GM18870 (cell line): ENCODE measurements around the gene MGLL.

ENCODE experiments used
- ATAC-seq: cut with Tn5 transposase; IDR thresholded peaks from one replicate; pipeline ENCODE4 v1.9.1; 2021; ENCODE audit warnings: moderate library complexity; ENCODE audit not compliant: unreplicated experiment

Gene MGLL

DNA sequence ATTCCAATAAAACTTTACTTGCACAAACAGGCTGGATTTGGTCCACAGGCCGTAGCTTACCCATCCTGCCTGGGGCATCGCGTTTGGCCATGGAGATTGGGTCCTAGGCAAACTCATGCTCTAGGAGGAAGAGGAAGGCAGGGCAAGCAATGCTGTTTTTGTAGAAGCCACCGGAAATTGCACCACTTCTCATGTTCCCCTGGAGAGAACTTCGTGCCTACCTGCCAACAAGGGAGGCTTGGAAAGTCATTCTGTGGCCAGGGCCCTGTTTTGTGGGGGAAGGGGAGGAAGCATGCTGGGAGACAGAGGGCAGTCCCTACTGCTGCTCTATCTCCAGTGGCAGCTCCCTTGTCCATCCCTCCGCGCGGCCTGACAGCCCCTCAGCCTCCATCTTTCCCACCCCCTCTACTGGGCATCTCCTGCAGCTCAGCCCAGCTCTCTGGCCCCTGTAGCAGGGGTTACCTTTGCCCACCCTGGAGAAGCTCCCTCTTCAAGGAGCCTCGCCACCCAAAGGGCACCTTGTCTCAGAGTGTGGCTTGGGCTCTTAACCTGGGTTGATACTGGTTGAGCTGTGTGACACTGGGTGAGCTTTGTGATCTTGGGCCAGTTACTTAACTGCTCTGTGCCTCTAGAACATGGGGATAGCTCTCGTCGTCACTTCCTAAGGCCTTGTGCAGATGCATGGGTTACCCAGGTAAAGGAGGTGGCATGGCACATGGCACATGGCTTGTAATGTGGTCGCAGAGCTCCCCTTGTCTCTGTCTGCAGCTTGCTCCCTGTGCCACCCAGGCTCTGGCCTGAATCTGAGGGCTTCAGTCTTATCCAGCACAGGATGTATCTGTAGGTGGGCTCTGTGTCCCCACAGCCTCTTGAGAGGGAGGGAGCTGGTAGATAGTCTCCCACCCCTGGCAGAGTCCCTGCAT lies 143.4 kb downstream of the MGLL start:
- no peak for ATAC-seq

DNA sequence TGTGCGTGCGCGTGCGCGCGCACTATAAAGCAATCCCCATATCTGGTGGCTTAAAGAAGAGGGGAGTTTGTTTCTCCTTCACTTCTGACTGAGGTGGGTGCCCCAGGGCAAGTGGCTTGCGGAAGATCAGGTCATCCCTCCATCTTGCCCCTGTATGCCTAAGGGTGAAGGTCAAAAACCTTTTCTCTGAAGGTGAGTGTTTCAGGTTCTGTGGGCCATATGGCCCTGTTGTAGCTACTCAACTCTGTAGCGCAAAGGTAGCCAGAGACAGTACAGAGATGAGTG lies 144.1 kb downstream of the MGLL start:
- no peak for ATAC-seq

DNA sequence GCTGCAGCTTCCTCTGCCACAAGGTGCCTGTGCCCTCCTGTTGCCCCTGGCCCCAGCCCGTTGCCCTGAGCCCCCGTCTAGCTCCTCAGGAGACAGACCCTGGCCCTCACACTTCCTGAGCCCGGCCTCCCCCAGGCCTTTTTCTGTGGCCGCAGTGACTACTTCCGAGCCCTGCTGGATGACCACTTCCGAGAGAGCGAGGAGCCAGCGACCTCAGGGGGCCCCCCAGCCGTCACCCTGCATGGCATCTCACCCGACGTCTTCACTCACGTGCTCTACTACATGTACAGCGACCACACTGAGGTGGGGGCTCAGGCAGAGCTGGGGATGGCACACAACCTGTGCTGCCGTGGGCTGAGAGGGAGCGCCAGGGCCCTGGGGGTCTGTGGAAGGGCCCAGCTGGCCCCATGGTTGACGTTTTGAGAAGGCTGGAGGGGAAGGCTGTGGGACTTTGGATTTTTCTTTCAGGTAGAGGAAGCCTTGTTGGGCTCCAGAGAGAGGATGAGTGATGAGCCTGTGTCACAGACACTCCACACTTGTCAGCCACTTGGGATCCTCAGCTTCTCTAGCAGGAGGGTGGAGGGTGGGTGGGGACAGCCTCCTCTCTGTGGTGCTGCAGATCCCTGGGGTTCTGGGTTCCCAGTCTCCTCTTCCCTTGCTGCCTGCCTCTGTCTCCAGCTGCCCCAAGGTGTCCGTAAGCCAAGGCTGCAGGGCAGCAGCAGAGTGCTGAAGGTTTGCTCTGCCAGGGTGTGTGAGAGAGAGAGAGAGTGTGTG lies 144.6 kb downstream of the MGLL start:
- no peak for ATAC-seq

DNA sequence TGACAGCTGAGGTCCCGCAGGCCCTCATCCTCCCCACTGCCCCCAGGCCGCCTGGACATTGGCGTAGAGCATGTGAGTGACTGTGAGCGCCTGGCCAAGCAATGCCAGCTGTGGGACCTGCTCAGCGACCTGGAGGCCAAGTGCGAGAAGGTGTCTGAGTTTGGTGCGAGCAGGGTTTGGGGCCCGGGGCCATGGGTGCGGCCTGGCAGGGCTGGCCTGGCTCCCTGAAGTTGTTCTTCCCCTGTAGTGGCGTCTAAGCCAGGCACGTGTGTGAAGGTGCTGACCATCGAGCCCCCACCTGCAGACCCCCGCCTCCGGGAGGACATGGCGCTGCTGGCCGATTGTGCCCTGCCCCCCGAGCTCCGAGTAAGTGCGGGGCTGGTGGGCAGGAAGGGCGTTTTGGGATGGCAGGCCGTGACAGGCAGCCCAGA lies 145.4 kb downstream of the MGLL start:
- ATAC-seq: no peak

DNA sequence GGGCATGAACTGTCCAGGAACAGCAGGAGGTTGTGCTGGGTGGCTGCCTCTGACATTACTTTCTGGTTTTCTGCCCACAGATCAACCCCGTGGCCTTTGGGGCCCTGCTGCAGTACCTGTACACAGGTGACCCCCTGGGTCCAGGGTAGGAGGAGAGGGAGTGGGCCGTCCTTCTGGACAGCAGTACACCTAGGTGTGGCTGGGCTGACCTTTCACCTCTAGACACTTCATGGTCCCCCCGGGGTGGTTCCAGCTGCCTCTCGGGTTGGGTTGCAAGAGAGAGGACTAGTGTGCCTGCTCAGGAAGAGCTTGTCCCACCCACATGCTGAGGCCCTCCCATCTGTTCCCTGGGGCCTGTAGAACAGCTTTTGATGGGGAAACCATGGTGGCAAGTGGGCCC lies 145.9 kb downstream of the MGLL start:
- ATAC-seq: no peak

DNA sequence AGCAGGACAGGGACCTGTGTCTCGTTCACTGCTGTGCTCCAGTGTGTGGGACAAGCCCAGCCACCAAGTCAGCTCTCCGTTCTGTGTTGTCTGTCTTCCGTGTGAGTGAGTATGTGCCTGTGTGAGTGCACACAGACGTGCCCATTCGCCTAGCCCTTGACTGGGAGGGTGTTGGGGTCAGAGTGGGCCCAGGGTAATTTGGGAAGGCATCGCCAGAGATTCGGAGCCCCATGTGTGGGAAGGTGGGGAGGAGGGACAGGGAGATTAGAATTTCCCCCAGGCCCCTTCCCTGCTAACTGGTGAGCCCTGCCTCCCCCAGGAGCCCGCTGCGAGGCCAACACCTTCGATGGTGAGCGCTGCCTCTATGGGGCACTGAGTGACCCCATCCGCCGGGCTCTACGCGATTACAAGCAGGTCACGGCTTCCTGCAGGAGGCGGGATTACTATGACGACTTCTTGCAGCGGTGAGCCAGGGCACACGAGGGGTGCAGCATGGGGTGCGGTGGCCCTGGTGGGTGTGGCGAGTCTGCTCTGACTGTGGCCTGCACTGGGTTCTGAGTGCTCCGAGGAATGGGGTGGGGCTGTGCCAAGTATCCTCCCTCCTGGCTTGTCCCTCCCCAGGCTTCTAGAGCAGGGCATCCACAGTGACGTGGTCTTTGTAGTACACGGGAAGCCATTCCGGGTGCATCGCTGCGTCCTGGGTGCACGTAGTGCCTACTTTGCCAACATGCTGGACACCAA lies 146.5 kb downstream of the MGLL start:
- no peak for ATAC-seq

DNA sequence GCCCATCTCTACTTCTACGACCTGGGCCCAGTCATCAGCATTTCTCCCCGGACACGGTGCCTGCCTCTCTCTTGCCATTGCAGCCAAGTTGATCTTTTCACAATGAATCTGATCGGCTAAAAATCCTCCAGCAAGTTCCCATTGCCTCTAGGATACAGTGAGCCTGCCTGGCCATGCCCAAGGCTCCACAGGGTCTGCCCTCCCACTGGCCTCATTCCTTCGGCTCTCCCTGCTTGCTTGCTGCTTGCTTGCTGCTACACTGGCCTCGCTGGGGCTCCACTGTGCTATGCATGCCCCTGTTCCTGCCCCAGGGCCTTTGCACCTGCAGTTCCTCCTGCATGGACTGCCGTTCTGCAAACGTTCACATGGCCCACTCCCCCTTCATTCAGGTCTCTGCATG lies 147.5 kb downstream of the MGLL start:
- ATAC-seq: no peak

DNA sequence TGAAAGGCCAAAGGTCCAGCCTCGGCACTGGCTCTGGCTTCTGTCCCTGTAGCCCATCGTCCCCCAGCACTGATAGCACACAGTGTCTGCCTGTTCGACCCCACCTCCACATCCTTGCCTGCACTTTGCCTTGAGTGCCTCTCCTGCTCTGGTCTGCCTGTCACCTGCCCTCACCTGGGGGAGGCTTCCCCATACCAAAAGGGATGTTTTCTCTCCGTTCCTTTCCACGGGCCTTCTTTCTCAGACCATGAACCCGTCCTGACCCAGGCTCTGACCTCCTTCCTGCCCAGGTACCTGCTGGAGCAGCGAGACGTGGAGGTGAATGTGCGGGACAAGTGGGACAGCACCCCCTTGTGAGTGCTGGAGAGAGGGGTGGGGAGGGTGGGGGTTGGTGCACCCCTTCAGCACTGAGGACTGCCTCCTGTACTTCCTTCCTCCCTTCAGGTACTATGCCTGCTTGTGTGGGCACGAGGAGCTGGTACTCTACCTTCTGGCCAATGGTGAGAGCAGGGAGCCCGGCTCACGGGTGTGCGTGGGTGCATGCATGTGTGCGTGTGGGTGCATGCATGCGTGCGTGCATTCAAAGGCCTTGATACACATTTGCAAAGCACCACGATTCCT lies 148.1 kb downstream of the MGLL start:
- ATAC-seq: no peak

DNA sequence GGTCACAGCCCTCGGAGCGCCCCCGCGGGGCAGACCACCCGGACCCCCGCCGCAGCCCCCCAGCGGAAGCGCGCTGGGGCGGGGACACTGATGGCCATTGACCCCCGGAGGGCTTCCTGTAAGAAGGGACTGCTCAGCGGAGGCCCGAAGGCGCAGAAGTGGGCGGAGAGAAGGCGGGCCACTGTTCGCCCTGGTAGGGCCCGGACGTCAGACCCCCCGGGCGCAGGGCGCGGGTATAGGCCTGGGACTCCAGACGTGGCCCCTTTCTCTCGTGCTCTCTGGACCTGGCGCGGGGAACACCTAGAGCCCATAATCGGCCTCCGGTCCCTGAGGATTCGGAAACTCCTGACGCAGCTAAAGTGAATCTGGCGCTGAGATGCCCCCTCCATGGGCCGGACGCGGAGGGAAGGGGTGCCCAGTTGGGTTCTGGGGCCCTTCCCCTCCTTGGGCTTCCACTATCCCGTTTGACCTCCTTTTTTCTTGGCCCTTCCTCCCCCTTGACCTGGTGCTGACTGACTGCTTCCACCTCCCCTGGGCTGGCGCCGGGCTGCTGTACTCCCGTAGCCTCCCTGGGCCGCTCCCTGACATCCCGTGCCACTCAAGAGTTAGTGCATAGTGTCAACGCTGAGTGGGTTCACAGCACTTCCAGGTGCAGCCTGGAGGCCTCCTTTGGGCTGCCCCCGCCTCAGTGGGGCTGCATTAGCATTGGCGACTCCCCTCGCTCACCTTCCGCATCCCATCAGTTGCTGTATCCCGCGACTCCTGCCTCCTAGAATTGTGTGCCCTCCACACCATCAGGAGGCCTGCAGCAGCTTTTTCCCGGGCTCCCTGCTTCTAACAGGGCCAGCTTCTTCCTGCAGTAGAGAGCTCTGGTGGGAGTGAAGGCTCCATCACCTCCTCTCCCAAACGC lies 148.9 kb downstream of the MGLL start:
- no peak for ATAC-seq

DNA sequence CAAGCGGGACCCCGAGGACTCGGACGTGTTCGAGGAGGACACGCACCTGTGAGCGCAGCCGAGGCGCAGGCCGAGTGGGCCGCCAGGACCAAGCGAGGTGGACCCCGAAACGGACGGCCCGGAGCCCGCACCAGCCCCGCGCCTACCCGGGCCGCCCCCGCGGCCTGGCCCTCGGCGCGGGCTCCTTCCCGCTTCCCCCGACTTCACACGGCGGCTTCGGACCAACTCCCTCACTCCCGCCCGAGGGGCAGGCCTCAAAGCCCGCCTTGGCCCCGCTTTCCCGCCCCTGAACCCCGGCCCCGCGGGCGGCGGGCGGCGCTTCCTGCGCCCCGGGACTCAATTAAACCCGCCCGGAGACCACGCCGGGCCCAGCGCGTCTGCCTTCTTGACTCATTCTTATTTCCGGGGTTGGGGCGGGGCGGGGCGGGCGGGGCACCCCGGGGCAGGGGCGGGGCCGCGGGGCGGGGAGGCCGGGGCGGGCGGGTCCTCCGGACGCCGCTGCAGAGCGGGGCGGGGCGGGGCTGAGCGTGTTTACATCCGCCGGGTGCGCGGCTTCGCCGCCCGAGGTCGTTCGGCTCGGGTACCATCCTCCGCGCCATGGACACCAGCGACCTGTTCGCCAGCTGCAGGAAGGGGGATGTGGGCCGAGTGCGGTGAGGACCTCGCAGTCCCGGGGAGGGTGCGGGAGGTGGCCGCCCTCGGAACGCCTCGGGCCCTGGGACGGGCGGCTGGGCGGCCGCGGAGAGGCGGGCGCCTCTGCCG lies 149.7 kb downstream of the MGLL start, which contains the start of gene ABTB1:
TSS of gene ABTB1 (plus strand) at position 524 of the 762 bp plus-strand sequence. CDS start at position 598, 74 bp downstream.
- ATAC-seq: no peak

DNA sequence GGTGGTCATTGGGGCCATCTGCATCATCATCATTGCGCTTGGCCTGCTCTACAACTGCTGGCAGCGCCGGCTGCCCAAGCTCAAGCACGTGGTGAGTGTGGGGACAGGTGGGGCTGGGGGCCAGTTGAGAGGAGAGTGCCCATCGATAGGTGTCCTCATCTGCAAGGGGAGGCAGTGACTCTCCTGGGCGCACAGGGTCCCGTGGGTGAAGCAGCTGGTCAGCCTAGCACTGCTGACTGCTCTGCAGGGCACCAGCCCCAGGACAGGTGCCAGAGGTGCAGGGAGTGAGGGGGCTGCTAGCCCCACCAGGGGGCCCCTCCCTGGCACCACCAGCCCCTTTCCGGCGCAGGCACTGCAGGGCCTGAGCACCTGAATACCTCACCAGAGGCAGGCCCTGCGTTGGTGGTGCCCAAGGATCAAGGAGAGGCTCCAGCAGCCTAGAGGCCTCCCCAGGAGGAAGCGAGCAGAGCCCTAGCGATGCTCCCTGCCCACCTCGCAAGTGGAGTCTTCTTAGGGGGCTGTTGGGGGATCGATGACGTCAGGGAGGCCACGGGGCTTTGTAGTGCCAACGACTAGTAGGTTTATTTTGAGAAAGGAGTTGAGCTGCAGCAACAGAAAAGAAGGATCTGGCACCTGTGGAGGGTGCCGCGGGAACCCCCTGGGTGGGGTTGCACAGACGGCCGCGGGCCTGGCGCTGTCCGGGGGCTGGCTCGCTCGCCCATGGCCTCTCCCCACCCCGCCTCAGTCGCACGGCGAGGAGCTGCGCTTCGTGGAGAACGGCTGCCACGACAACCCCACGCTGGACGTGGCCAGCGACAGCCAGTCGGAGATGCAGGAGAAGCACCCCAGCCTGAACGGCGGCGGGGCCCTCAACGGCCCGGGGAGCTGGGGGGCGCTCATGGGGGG lies 150.5 kb downstream of the MGLL start:
- no peak for ATAC-seq

DNA sequence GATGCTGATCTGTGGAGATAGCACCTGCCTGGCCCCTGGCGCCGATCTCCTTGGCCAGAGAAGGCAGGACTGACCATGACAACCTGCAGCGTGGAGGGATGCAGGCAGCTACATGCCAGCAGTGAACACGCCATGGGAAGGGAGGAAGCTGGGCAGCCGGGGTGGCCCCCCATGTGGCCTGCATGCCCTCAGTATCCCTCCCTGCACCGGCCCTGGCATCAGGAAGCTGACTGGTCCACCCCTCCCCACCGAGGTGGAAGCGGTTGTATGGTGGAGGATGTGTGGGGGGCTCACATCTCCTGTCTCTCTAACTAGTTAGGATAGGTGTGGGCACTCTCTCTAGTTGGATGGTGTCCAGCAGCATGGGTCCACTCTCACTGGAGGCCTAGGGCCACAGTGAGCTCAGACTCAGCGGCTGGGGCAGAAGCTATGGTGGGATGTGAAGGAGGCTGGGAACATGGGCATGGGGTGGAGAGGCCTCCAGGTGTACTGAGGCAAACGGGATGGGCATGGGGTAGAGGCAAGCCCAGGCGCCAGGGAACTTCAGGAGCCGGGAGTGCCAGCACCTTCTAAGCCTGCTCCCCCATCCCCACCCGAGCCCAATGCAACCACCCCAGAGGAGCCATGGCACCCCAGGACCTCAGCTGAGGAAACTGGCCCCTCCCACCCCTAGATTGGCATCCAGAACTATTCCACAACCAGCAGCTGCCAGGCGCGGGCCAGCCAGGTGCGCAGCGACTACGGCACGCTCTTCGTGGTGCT lies 151.4 kb downstream of the MGLL start:
- ATAC-seq: no peak

DNA sequence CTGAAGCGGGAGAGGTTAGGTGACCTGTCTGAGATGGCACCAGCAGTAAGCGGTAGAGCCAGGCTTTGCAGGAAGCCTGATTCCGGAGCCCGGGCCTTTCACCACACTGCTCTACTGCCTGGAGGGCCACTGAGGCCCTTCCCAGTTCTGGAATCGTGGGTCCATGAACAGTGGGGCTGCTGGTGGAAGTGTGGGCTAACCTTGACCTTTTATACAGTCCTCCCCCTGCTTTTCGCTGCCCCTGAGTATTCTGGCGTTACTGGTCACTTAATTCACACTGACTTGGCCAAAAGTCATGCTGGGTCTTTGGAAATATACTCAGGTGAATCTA lies 152.1 kb downstream of the MGLL start:
- no peak for ATAC-seq

DNA sequence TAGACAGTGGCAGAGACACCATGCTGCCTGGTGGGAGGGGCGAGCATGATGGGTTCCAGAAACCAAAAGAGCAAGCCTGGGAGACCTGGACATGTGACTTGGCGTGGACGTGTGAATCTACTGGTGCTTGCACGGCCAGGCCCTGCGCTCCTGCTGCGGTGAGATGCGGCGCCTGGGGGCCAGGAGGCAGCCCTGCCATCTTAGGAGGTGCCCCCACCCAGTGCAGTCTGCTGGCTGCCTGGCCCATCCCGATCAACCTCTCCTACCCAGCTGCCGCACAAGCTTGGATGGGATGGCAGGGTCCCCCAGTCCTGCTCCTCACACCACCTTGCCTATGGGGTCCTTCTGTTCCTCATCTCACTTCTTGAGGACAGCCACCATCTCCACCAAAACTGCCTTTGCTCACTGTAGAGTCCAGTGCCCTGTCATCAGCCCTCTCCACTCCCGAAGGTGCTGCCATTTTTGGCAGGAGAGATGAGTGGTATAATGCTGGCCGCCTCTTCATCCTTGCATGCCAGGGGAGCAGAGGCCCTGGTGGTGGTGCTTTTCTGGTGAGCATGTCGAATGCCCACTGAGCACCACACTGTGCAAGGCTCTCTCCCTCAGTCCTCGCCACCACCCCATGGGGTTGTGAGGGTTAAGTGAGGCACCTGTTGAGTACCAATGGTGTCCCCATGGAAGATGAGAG lies 152.6 kb downstream of the MGLL start:
- ATAC-seq: no peak

DNA sequence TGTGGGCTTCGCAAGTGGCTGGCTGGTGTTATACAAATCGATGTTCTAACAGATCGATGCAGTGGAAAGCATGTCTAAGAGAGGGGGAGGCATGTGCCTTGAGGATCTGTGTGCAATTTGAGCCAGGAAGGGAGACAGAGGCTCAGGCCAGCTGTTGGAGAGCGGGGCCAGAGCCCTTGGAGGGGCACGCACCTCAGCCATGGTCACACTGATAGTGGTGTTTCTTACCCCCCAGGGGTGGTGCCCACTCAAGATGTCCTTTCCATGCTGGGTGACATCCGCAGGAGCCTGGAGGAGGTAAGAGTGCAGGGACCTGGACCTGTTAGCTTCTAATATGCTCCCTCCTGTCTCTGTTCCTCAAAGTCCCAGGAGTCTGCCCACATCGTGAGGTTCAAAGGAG lies 153.4 kb downstream of the MGLL start:
- ATAC-seq: no peak

DNA sequence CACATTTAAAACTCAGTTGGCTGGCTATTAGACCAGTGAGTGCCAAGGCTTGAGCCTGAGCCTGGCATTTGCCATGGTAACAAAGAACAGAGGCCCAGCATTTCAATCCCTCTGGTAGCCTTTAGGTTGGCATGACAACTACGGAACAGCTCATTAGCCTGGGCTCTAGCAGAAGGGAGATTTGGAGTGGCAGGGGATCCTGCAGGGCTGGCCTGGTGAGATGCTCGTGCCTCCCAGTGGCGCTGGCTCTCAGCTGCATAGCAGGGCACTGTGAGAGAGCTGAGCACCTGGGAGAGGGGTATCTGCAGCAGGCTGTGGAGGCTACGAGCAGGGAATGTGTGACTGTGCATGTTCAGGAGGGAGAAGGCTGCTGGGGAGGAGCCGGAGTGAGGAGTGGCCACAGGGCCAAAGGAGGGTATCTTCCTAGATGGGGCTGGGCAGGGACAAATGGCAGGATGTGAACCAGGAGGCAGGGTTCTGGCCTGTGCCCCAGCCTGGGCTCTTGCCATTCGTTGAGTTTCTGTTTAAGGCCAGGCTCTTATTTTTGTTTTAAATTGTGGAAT lies 155.1 kb downstream of the MGLL start:
- no peak for ATAC-seq

DNA sequence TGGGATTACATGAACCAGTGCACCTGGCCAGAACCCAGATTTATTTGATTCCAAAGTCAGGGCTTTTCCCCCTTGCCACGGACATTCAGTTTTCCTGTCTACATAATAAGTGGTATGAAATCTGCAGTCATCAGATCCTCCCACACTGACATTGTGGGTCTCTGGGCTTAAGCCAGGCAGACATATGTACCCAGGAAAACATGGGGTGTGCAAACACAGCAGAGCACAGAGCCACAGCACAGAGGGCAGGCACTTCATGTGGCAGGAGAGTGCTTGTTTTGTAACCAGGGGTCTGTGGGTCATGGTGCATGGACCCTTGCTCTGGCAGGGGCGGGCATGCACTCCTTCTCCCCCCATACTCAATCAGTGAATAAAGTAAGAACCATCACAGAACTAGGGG lies 155.6 kb downstream of the MGLL start:
- no peak for ATAC-seq
